IPS DF 4.7 (cell line): ENCODE measurements around the gene KCND2.

Experiments
- DNase-seq: peaks from one replicate; pipeline ENCODE4 v3.0.0-alpha.2; 2013; ENCODE audit warnings: low spot score; ENCODE audit errors: extremely low read depth

KCND2 gene

GRCh38 chr7:120307991-120308545 is 35.1 kb downstream of the KCND2 start:
- no peak for DNase-seq

- no peak for DNase-seq
Observed at GRCh38 chr7:120311028-120311788, 38.2 kb downstream of the KCND2 start.

- DNase-seq: no peak
Observed at GRCh38 chr7:120320218-120320961, 47.4 kb downstream of the KCND2 start.

GRCh38 chr7:120327054-120327453 is 54.1 kb downstream of the KCND2 start:
- no peak for DNase-seq

GRCh38 chr7:120332433-120332832 is 59.5 kb downstream of the KCND2 start:
- DNase-seq: no peak

- DNase-seq: no peak
Observed at GRCh38 chr7:120334475-120334874, 61.5 kb downstream of the KCND2 start.

GRCh38 chr7:120337308-120337907 is 64.4 kb downstream of the KCND2 start:
- DNase-seq: no peak

GRCh38 chr7:120344276-120344675 is 71.3 kb downstream of the KCND2 start:
- no peak for DNase-seq

GRCh38 chr7:120353171-120353570 is 80.2 kb downstream of the KCND2 start:
- no peak for DNase-seq

- no peak for DNase-seq
Observed at GRCh38 chr7:120360918-120361317, 87.9 kb downstream of the KCND2 start.

- no peak for DNase-seq
Observed at GRCh38 chr7:120363414-120363813, 90.4 kb downstream of the KCND2 start.

- DNase-seq: no peak
Observed at GRCh38 chr7:120370954-120371353, 98.0 kb downstream of the KCND2 start.

GRCh38 chr7:120373174-120373573 is 100.2 kb downstream of the KCND2 start:
- DNase-seq: no peak

GRCh38 chr7:120394595-120394994 is 121.6 kb downstream of the KCND2 start:
- DNase-seq: no peak

- DNase-seq: no peak
Observed at GRCh38 chr7:120395526-120396019, 122.6 kb downstream of the KCND2 start.

GRCh38 chr7:120398284-120399000 is 125.5 kb downstream of the KCND2 start:
- DNase-seq: no peak

GRCh38 chr7:120400806-120401455 is 128.0 kb downstream of the KCND2 start:
- DNase-seq: no peak

- no peak for DNase-seq
Observed at GRCh38 chr7:120402079-120402767, 129.2 kb downstream of the KCND2 start.

GRCh38 chr7:120402801-120403200 is 129.8 kb downstream of the KCND2 start:
- no peak for DNase-seq

- DNase-seq: no peak
Observed at GRCh38 chr7:120404042-120404441, 131.1 kb downstream of the KCND2 start.
